GM12878 (cell line): ENCODE results near the gene POLR1A. TPM values are rescaled to one million over a fixed set of nuclear protein-coding genes. Genes with fewer than 3 reads are reported as not detected.

Experiments
- ATAC-seq: fragments of 200-7000 bp; cut with Tn5 transposase; 3 replicates; pipeline ENCODE4 v1.9.1; 2020; ENCODE audit warnings: mild to moderate bottlenecking, moderate library complexity
- BruUV-seq: library from RNA; stranded (reverse); fragments of 400-500 nt; replicated peaks from 2 replicates; lab custom pipeline; 2021; lab: Mats Ljungman, UMichigan
- CTCF ChIA-PET: fragments of 300-600 bp; sonication (Branson Sonifier 250); formaldehyde crosslinking; extraction: SDS; loops from one replicate; lab custom pipeline; 2021; ENCODE audit warnings: inconsistent platforms; lab: Yijun Ruan, JAX
- POLR2A ChIA-PET: fragments of 350-600 bp; formaldehyde crosslinking; extraction: SDS; loops from one replicate; lab custom pipeline; 2021; ENCODE audit warnings: inconsistent platforms; lab: Charles Lee
- RAD21 ChIA-PET: fragments of 300-600 bp; sonication (Branson Sonifier 250); formaldehyde crosslinking; loops from one replicate; lab custom pipeline; 2023; ENCODE audit warnings: antibody characterized with exemption; ENCODE audit not compliant: unreplicated experiment; lab: Charles Lee
- SMC1A ChIA-PET: fragments of 300-600 bp; sonication (Branson Sonifier 250); formaldehyde crosslinking; loops from one replicate; lab custom pipeline; 2023; ENCODE audit not compliant: unreplicated experiment, uncharacterized antibody; lab: Charles Lee
- DNase-seq: peaks from one replicate; pipeline ENCODE4 v3.0.0-alpha.2; 2011; ENCODE audit warnings: low read depth, low spot score
- FAIRE-seq: peaks from 3 replicates; lab custom pipeline; 2011; peaks lifted over from hg19 to GRCh38; lab: Jason Lieb, UNC
- H2AFZ ChIP-seq: 2 replicates; pipeline ENCODE4 v1.6.0; 2011; ENCODE audit warnings: low read depth, low read length, control low read depth; ENCODE audit not compliant: control insufficient read depth
- H3K27ac ChIP-seq: 2 replicates; pipeline ENCODE4 v1.5.1; 2011; ENCODE audit warnings: control low read depth; ENCODE audit not compliant: control insufficient read depth, insufficient read depth
- H3K27me3 ChIP-seq, 2 experiments: replicated peaks in 1 of 2; 2 replicates each; pipeline versions ENCODE4 v1.6.0 to v1.6.1; 2011; ENCODE audit warnings: low read length in 1 of 2; ENCODE audit not compliant: control insufficient read depth in 2 of 2, insufficient read depth in 2 of 2
- H3K36me3 ChIP-seq, 2 experiments: 2 replicates each; pipeline ENCODE4 v1.5.1; 2011; ENCODE audit warnings: low read length in 1 of 2; ENCODE audit not compliant: control insufficient read depth in 2 of 2, insufficient read depth in 2 of 2
- H3K4me1 ChIP-seq: 2 replicates; pipeline ENCODE4 v1.6.1; 2011; ENCODE audit warnings: mild to moderate bottlenecking, low read length, moderate library complexity, mixed read lengths; ENCODE audit not compliant: control insufficient read depth, insufficient read depth
- H3K4me2 ChIP-seq: 2 replicates; pipeline ENCODE4 v1.6.0; 2011; ENCODE audit warnings: control low read depth; ENCODE audit not compliant: control insufficient read depth, insufficient read depth
- H3K4me3 ChIP-seq: fragments of 200-600 bp; sonication (generic); 2 replicates; pipeline ENCODE4 v1.5.1; 2016
- H3K79me2 ChIP-seq: 2 replicates; pipeline ENCODE4 v1.6.0; 2011; ENCODE audit warnings: low read length; ENCODE audit not compliant: control insufficient read depth, insufficient read depth
- H3K9ac ChIP-seq: 2 replicates; pipeline ENCODE4 v1.8.0; 2011; ENCODE audit warnings: low read length, control low read depth, mixed read lengths; ENCODE audit not compliant: control insufficient read depth, insufficient read depth
- H3K9me3 ChIP-seq: replicated peaks from 3 replicates; pipeline ENCODE4 v1.5.1; 2011; ENCODE audit warnings: mild to moderate bottlenecking, low read length; ENCODE audit not compliant: control insufficient read depth, insufficient read depth
- H4K20me1 ChIP-seq: 2 replicates; pipeline ENCODE4 v1.6.0; 2011; ENCODE audit not compliant: control insufficient read depth, insufficient read depth
- BMI1 ChIP-seq: fragments of 450-650 bp; IDR thresholded peaks from 2 replicates; pipeline ENCODE4 v1.6.1; 2016; ENCODE audit warnings: mild to moderate bottlenecking, moderate library complexity, borderline replicate concordance
- CEBPB ChIP-seq, 2 experiments: fragments of 150-350 bp in 1 of 2; IDR thresholded peaks; 2 replicates each; pipeline ENCODE4 v1.6.1; 2012 to 2014; ENCODE audit warnings: low read depth in 2 of 2, low read length in 2 of 2, borderline replicate concordance in 1 of 2, inconsistent platforms in 1 of 2
- CREB1 ChIP-seq: IDR thresholded peaks from 2 replicates; pipeline ENCODE4 v1.6.1; 2012; ENCODE audit warnings: low read depth, mild to moderate bottlenecking, inconsistent platforms
- JUNB ChIP-seq: IDR thresholded peaks from 2 replicates; pipeline ENCODE4 v1.6.1; 2016; ENCODE audit warnings: antibody characterized with exemption, mild to moderate bottlenecking
- KLF5 ChIP-seq: fragments of 450-650 bp; IDR thresholded peaks from 2 replicates; pipeline ENCODE4 v1.6.1; 2014; ENCODE audit warnings: mild to moderate bottlenecking; ENCODE audit not compliant: partially characterized antibody
- MXI1 ChIP-seq: fragments of 150-350 bp; IDR thresholded peaks from 2 replicates; pipeline ENCODE4 v1.6.1; 2011; ENCODE audit warnings: low read depth, mild to moderate bottlenecking, inconsistent platforms, low read length, improper control_type of control experiment
- PAX5 ChIP-seq: IDR thresholded peaks from 2 replicates; pipeline ENCODE4 v1.6.1; 2011; ENCODE audit warnings: low read depth, low read length, borderline replicate concordance
- POU2F2 ChIP-seq: IDR thresholded peaks from 3 replicates; pipeline ENCODE4 v1.6.1; 2011; ENCODE audit warnings: low read depth, mild to moderate bottlenecking, low read length, borderline replicate concordance
- RELA ChIP-seq: fragments of 450-650 bp; IDR thresholded peaks from 2 replicates; pipeline ENCODE4 v1.8.0; 2014; ENCODE audit warnings: borderline replicate concordance; ENCODE audit not compliant: partially characterized antibody
- SMARCA5 ChIP-seq: fragments of 450-650 bp; IDR thresholded peaks from 2 replicates; pipeline ENCODE4 v1.6.1; 2017; ENCODE audit warnings: mild to moderate bottlenecking
- SREBF1 ChIP-seq: IDR thresholded peaks from 2 replicates; pipeline ENCODE4 v1.6.1; 2012; ENCODE audit warnings: mild to moderate bottlenecking, low read length
- SRF ChIP-seq, 2 experiments: IDR thresholded peaks; 2 replicates each; pipeline ENCODE4 v1.6.1; 2011; ENCODE audit warnings: low read depth in 2 of 2, low read length in 2 of 2, mild to moderate bottlenecking in 1 of 2, moderate library complexity in 1 of 2
- STAT3 ChIP-seq: IDR thresholded peaks from 2 replicates; pipeline ENCODE4 v1.6.1; 2011; ENCODE audit warnings: low read depth, low read length, improper control_type of control experiment
- ZNF24 ChIP-seq: fragments of 450-650 bp; IDR thresholded peaks from 2 replicates; pipeline ENCODE4 v1.6.1; 2017; ENCODE audit warnings: antibody characterized with exemption, mild to moderate bottlenecking
- in situ Hi-C: fragments of 300-500 bp; cut with MboI; formaldehyde crosslinking; loops from 9 replicates; pipeline ENCODE4 v1.14.3; 2018; ENCODE audit warnings: mixed read lengths
- intact Hi-C: fragments of 100-400 bp; cut with micrococcal nuclease; formaldehyde crosslinking; loops from one replicate; pipeline ENCODE4 v1.14.2; 2022; ENCODE audit not compliant: unreplicated experiment
- polyA plus RNA-seq, 11 experiments: library from polyadenylated mRNA; depleted of rRNA in 4 of 11; unstranded in 6 of 11; stranded (reverse) in 5 of 11; fragments of >200 nt; fragmentation: Nextera tagmentation in 4 of 11; fragmentation: Illumina TruSeq in 1 of 11; extraction: Ambion mirVana in 4 of 11; extraction: Trizol in 1 of 11; gene quantifications; 1 replicate in 1 of 11; 2 replicates in 10 of 11; pipeline versions ENCODE4 v1.2.1 to v1.2.3, GENCODE V29; 2011 to 2016; ENCODE audit warnings: inconsistent platforms in 2 of 11, missing spikeins in 2 of 11, low read depth in 1 of 11
- total RNA-seq, 4 experiments: library from RNA; depleted of rRNA in 3 of 4; stranded (reverse); fragments of >200 nt in 3 of 4; fragmentation: Illumina TruSeq in 1 of 4; extraction: Trizol in 1 of 4; gene quantifications; 2 replicates each; pipeline versions ENCODE4 v1.2.1 to v1.2.3, GENCODE V29; 2013 to 2021
- TF ChIP-seq, protein P1 (sequence below): fragments of 150-350 bp; IDR thresholded peaks from 2 replicates; pipeline ENCODE4 v1.6.1; 2014; ENCODE audit warnings: mild to moderate bottlenecking, low read depth, low read length
- TF ChIP-seq, protein P2 (sequence below): IDR thresholded peaks from 2 replicates; pipeline ENCODE4 v1.6.1; 2011; ENCODE audit warnings: borderline replicate concordance, low read depth, mild to moderate bottlenecking, moderate library complexity, low read length; ENCODE audit not compliant: insufficient read depth, poor library complexity, severe bottlenecking

POLR1A gene
- total and polyA plus RNA-seq, 10 of the 15 experiments (the other 5 are each of a cell fraction or from before 2014, with no cell fraction given) = 2.1 to 53.9 (median 17.8) TPM

DNA sequence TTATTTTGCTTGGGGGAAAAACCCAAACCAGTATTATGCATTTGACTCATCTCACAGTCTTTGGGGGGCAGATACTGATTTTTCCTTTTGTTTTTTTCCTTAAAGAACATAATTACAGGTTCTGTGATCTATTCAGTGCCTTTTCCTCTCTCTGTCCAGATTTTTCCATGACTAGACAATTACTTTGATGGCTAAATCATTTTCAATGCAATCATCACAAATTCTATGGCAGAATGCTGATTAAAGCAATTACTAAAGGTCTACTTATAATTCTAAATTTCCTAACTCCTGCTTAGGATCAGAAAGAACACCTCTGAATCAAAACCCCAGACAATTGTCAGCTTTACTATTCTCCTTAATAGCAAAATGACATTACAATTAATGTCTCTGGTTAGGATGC is 38.8 kb downstream of the POLR1A start:
- Histone ChIP-seq H3K4me1 (peaks cover 7% of the 10 kb centered on the region), H4K20me1 (no peaks in the 10 kb centered on the region), H3K36me3 (peaks cover 16 to 34% of the 10 kb centered on the region in 2 experiments), H3K79me2 (no peaks in the 10 kb centered on the region), H3K4me2 (no peak overlapping the region), H3K4me3 (no peak overlapping the region), H3K27me3 (no peaks in the 10 kb centered on the region), H3K9me3 (peaks cover 3% of the 10 kb centered on the region; the same call in 2 of the 3 replicates), H2AFZ (no peak overlapping the region), H3K27ac (no peak overlapping the region), H3K9ac (no peak overlapping the region)
- no peak for DNase-seq
- in situ Hi-C loops (no loop called here), intact Hi-C loops (no loop called here)
- CTCF ChIA-PET = interaction anchor here (1.1 to 2.4 kb wide), 7 partner anchors 11 to 239 kb away, joined by 4 to 11 read pairs (median 4); no protein-coding TSS in a partner anchor
- no peak for ATAC-seq
- RAD21 ChIA-PET = interaction anchor here (1.5 to 1.9 kb wide), 3 partner anchors 13 to 240 kb away, joined by 9 to 15 read pairs (median 12); no protein-coding TSS in a partner anchor
- no peak for FAIRE-seq
- POLR2A ChIA-PET = interaction anchor here (0.7 kb wide), 1 partner anchor 215 kb away, joined by 3 read pairs; no protein-coding TSS in a partner anchor
- BruUV-seq = no TSS peak
- TF ChIP-seq CREB1 (no peak), SMARCA5 (no peak), POU2F2 (no peak), CEBPB (IDR thresholded peaks at IDR 0.05; ENCODE audit: borderline replicate concordance in 1 of 2, low read depth in 2 of 2, low read length in 2 of 2) (no peak), BMI1 (no peak), ZNF24 (no peak), SRF (IDR thresholded peaks at IDR 0.05; ENCODE audit: low read depth in 2 of 2, low read length in 2 of 2) (no peak), RELA (no peak), JUNB (no peak), KLF5 (no peak), PAX5 (no peak), MXI1 (no peak), SREBF1 (no peak), STAT3 (no peak)
- TF ChIP-seq, protein P1, sequence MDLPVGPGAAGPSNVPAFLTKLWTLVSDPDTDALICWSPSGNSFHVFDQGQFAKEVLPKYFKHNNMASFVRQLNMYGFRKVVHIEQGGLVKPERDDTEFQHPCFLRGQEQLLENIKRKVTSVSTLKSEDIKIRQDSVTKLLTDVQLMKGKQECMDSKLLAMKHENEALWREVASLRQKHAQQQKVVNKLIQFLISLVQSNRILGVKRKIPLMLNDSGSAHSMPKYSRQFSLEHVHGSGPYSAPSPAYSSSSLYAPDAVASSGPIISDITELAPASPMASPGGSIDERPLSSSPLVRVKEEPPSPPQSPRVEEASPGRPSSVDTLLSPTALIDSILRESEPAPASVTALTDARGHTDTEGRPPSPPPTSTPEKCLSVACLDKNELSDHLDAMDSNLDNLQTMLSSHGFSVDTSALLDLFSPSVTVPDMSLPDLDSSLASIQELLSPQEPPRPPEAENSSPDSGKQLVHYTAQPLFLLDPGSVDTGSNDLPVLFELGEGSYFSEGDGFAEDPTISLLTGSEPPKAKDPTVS = no peak
- TF ChIP-seq, protein P2, sequence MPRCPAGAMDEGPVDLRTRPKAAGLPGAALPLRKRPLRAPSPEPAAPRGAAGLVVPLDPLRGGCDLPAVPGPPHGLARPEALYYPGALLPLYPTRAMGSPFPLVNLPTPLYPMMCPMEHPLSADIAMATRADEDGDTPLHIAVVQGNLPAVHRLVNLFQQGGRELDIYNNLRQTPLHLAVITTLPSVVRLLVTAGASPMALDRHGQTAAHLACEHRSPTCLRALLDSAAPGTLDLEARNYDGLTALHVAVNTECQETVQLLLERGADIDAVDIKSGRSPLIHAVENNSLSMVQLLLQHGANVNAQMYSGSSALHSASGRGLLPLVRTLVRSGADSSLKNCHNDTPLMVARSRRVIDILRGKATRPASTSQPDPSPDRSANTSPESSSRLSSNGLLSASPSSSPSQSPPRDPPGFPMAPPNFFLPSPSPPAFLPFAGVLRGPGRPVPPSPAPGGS = no peak
- SMC1A ChIA-PET = interaction anchor here (0.9 to 3.4 kb wide), 9 partner anchors 10 to 257 kb away, joined by 3 to 19 read pairs (median 6); partner anchors contain the start of gene ST3GAL5
